GM23338 (cell line): ENCODE measurements around the gene FXYD5. TPM values are rescaled to one million over a fixed set of nuclear protein-coding genes. Genes with fewer than 3 reads are reported as not detected.

Source experiments
- ATAC-seq: fragments of 200-7000 bp; cut with Tn5 transposase; 3 replicates; pipeline ENCODE4 v1.9.1; 2020
- DNase-seq: peaks from one replicate; pipeline ENCODE4 v3.0.0-alpha.2; 2015; ENCODE audit warnings: low spot score
- H2AFZ ChIP-seq: fragments of 200-600 bp; sonication (generic); 2 replicates; pipeline ENCODE4 v1.8.0; 2016; ENCODE audit warnings: antibody characterized with exemption, mild to moderate bottlenecking, moderate library complexity
- H3F3A ChIP-seq: fragments of 200-600 bp; sonication (generic); replicated peaks from 2 replicates; pipeline ENCODE4 v1.8.0; 2017; ENCODE audit warnings: antibody characterized with exemption, mixed run types, low read depth
- H3K27ac ChIP-seq: fragments of 200-600 bp; sonication (generic); 2 replicates; pipeline ENCODE4 v1.6.1; 2016; ENCODE audit warnings: low read depth
- H3K27me3 ChIP-seq: fragments of 200-600 bp; sonication (generic); 2 replicates; pipeline ENCODE4 v1.8.0; 2016; ENCODE audit warnings: mild to moderate bottlenecking, mixed run types, moderate library complexity; ENCODE audit not compliant: insufficient read depth
- H3K36me3 ChIP-seq: fragments of 200-600 bp; sonication (generic); 2 replicates; pipeline ENCODE4 v1.8.0; 2016; ENCODE audit warnings: mild to moderate bottlenecking; ENCODE audit not compliant: insufficient read depth
- H3K4me1 ChIP-seq: fragments of 200-600 bp; sonication (generic); 2 replicates; pipeline ENCODE4 v1.8.0; 2016; ENCODE audit warnings: mild to moderate bottlenecking, moderate library complexity; ENCODE audit not compliant: insufficient read depth
- H3K4me2 ChIP-seq: fragments of 200-600 bp; sonication (generic); 2 replicates; pipeline ENCODE4 v1.7.1; 2017; ENCODE audit warnings: mixed run types
- H3K4me3 ChIP-seq: fragments of 200-600 bp; sonication (generic); 2 replicates; pipeline ENCODE4 v1.6.1; 2016; ENCODE audit warnings: mixed run types
- H3K79me2 ChIP-seq: fragments of 200-600 bp; sonication (generic); replicated peaks from 2 replicates; pipeline ENCODE4 v1.8.0; 2017; ENCODE audit warnings: mild to moderate bottlenecking; ENCODE audit not compliant: insufficient read depth
- H3K9me2 ChIP-seq: fragments of 200-600 bp; sonication (generic); 2 replicates; pipeline ENCODE4 v1.8.0; 2017; ENCODE audit not compliant: insufficient read depth
- H4K20me1 ChIP-seq: fragments of 200-600 bp; sonication (generic); replicated peaks from 2 replicates; pipeline ENCODE4 v1.8.0; 2017; ENCODE audit warnings: mild to moderate bottlenecking; ENCODE audit not compliant: insufficient read depth
- H3K27ac Mint-ChIP-seq: 2 replicates; pipeline ENCODE4 v1.8.0; 2020; ENCODE audit warnings: inconsistent platforms, mild to moderate bottlenecking, moderate library complexity, mixed read lengths
- H3K27me3 Mint-ChIP-seq: 3 replicates; pipeline ENCODE4 v1.8.0; 2022; ENCODE audit warnings: low read depth, mild to moderate bottlenecking, moderate library complexity, mixed read lengths, inconsistent platforms; ENCODE audit not compliant: insufficient read depth, poor library complexity
- H3K36me3 Mint-ChIP-seq: 3 replicates; pipeline ENCODE4 v1.8.0; 2021; ENCODE audit warnings: low read depth, mild to moderate bottlenecking, inconsistent platforms, moderate library complexity, mixed read lengths
- H3K4me1 Mint-ChIP-seq: 3 replicates; pipeline ENCODE4 v1.8.0; 2020; ENCODE audit warnings: mild to moderate bottlenecking, inconsistent platforms, mixed read lengths
- H3K4me3 Mint-ChIP-seq: 3 replicates; pipeline ENCODE4 v1.8.0; 2021; ENCODE audit warnings: moderate library complexity, mild to moderate bottlenecking, inconsistent platforms, mixed read lengths
- H3K9me3 Mint-ChIP-seq: 3 replicates; pipeline ENCODE4 v1.8.0; 2020; ENCODE audit warnings: moderate library complexity, mild to moderate bottlenecking, inconsistent platforms, mixed read lengths
- EZH2 ChIP-seq: fragments of 200-600 bp; sonication (generic); IDR thresholded peaks from one replicate; pipeline ENCODE4 v1.8.0; 2017; ENCODE audit warnings: antibody characterized with exemption, mild to moderate bottlenecking, low read depth; ENCODE audit not compliant: unreplicated experiment
- POLR2AphosphoS5 ChIP-seq: IDR thresholded peaks from 2 replicates; pipeline ENCODE4 v1.6.1; 2016; ENCODE audit warnings: antibody characterized with exemption, low read depth
- polyA plus RNA-seq: library from polyadenylated mRNA; unstranded; fragments of >200 nt; fragmentation: Nextera tagmentation; extraction: Ambion mirVana; gene quantifications from 2 replicates; pipeline ENCODE4 v1.2.1, GENCODE V29; 2016
- total RNA-seq: library from RNA; depleted of rRNA; stranded (reverse); fragments of >200 nt; shearing (Covaris generic); gene quantifications from 2 replicates; pipeline ENCODE4 v1.2.3, GENCODE V29; 2014
- TF ChIP-seq, protein P1 (sequence below): fragments of 250-450 bp; sonication (Bioruptor Pico); IDR thresholded peaks from 2 replicates; pipeline ENCODE4 v1.5.0; 2020; ENCODE audit warnings: mild to moderate bottlenecking, moderate library complexity
- TF ChIP-seq, protein P2 (sequence below): IDR thresholded peaks from 2 replicates; pipeline ENCODE4 v1.6.1; 2016; ENCODE audit warnings: antibody characterized with exemption
- TF ChIP-seq, protein P3 (sequence below): IDR thresholded peaks from one replicate; pipeline ENCODE4 v1.6.1; 2018; ENCODE audit warnings: antibody characterized with exemption; ENCODE audit not compliant: unreplicated experiment

FXYD5 gene
- total and polyA plus RNA-seq, 2 experiments from 2014 or later: 97.7 to 233 TPM

DNA sequence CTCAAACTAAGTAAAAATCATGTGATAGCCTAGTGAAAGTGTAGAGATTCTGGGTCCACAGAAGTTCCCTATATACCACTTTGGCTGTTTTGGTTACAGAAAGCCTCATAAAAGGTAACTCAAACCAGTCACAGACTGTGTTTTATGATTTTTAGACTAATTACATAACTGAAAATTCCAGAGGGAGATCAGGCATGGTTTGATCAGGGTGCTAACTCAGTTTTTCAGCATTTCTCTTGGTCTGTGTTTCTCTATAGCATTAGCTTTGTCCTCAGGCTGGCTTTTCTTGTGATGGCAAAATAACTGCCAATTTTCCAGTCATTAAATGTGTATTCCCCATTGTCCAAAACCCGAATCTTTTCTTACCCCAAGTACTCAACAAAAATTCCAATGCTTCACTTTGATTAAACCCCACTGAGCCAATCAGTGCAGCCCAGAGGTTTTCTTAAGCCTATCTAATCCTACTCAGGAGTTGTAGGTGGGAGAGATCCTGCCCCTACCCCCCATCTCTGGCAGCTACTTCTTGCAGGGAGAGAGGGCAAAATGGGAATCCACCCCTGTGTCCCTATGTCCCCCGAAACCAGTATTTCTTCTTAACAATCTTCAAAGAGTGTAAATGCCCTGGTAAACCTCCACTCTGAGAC lies 47.5 kb upstream of the FXYD5 start (continued):
- TF ChIP-seq, protein P1, sequence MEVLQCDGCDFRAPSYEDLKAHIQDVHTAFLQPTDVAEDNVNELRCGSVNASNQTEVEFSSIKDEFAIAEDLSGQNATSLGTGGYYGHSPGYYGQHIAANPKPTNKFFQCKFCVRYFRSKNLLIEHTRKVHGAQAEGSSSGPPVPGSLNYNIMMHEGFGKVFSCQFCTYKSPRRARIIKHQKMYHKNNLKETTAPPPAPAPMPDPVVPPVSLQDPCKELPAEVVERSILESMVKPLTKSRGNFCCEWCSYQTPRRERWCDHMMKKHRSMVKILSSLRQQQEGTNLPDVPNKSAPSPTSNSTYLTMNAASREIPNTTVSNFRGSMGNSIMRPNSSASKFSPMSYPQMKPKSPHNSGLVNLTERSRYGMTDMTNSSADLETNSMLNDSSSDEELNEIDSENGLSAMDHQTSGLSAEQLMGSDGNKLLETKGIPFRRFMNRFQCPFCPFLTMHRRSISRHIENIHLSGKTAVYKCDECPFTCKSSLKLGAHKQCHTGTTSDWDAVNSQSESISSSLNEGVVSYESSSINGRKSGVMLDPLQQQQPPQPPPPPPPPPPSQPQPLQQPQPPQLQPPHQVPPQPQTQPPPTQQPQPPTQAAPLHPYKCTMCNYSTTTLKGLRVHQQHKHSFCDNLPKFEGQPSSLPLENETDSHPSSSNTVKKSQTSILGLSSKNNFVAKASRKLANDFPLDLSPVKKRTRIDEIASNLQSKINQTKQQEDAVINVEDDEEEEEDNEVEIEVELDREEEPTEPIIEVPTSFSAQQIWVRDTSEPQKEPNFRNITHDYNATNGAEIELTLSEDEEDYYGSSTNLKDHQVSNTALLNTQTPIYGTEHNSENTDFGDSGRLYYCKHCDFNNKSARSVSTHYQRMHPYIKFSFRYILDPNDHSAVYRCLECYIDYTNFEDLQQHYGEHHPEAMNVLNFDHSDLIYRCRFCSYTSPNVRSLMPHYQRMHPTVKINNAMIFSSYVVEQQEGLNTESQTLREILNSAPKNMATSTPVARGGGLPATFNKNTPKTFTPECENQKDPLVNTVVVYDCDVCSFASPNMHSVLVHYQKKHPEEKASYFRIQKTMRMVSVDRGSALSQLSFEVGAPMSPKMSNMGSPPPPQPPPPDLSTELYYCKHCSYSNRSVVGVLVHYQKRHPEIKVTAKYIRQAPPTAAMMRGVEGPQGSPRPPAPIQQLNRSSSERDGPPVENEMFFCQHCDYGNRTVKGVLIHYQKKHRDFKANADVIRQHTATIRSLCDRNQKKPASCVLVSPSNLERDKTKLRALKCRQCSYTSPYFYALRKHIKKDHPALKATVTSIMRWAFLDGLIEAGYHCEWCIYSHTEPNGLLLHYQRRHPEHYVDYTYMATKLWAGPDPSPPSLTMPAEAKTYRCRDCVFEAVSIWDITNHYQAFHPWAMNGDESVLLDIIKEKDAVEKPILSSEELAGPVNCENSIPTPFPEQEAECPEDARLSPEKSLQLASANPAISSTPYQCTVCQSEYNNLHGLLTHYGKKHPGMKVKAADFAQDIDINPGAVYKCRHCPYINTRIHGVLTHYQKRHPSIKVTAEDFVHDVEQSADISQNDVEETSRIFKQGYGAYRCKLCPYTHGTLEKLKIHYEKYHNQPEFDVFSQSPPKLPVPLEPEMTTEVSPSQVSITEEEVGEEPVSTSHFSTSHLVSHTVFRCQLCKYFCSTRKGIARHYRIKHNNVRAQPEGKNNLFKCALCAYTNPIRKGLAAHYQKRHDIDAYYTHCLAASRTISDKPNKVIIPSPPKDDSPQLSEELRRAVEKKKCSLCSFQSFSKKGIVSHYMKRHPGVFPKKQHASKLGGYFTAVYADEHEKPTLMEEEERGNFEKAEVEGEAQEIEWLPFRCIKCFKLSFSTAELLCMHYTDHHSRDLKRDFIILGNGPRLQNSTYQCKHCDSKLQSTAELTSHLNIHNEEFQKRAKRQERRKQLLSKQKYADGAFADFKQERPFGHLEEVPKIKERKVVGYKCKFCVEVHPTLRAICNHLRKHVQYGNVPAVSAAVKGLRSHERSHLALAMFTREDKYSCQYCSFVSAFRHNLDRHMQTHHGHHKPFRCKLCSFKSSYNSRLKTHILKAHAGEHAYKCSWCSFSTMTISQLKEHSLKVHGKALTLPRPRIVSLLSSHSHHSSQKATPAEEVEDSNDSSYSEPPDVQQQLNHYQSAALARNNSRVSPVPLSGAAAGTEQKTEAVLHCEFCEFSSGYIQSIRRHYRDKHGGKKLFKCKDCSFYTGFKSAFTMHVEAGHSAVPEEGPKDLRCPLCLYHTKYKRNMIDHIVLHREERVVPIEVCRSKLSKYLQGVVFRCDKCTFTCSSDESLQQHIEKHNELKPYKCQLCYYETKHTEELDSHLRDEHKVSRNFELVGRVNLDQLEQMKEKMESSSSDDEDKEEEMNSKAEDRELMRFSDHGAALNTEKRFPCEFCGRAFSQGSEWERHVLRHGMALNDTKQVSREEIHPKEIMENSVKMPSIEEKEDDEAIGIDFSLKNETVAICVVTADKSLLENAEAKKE (CRISPR knock-in tag): no peak
- no peak for TF ChIP-seq EZH2
- no peak for TF ChIP-seq POLR2AphosphoS5

DNA sequence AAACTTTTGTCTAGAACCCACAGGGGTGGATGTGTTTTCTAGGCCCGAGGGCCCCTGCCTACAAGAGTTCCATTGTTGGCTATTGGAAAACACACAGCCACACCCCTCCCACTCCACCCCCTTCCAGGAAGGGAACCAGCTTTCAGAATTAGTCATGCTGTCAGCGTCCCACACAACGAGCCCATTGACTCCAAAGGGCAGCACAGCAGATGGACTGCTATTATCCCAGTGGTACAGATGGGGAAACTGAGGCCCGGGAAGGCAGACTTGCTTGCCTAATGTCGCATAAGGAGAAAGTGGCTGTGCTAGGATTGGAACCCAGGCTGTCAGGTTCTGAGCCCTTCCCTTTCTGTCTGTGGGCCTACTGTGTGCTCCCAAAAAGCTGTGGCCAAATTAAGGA lies 47.0 kb upstream of the FXYD5 start:
- Mint-ChIP-seq H3K4me1 (peaks cover 16% of the 10 kb centered on the region), H3K27ac (no peak overlapping the region), H3K4me3 (no peak overlapping the region), H3K36me3 (peaks cover 11% of the 10 kb centered on the region; the same call in 1 of the 3 replicates), H3K27me3 (peaks cover 24% of the 10 kb centered on the region), H3K9me3 (no peaks in the 10 kb centered on the region; the same call in 1 of the 3 replicates)
- no peak for ATAC-seq
- Histone ChIP-seq H3K79me2 (no peaks in the 10 kb centered on the region), H2AFZ (no peak overlapping the region), H3K4me1 (peaks cover 4% of the 10 kb centered on the region), H3K27me3 (no peaks in the 10 kb centered on the region), H3K36me3 (no peaks in the 10 kb centered on the region), H4K20me1 (no peaks in the 10 kb centered on the region), H3K27ac (no peak overlapping the region), H3F3A (no peaks in the 10 kb centered on the region), H3K9me2 (no peaks in the 10 kb centered on the region), H3K4me3 (no peak overlapping the region), H3K4me2 (no peak overlapping the region)
- no peak for DNase-seq
- TF ChIP-seq, protein P2, sequence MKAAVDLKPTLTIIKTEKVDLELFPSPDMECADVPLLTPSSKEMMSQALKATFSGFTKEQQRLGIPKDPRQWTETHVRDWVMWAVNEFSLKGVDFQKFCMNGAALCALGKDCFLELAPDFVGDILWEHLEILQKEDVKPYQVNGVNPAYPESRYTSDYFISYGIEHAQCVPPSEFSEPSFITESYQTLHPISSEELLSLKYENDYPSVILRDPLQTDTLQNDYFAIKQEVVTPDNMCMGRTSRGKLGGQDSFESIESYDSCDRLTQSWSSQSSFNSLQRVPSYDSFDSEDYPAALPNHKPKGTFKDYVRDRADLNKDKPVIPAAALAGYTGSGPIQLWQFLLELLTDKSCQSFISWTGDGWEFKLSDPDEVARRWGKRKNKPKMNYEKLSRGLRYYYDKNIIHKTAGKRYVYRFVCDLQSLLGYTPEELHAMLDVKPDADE: no peak
- TF ChIP-seq EZH2: no peak
- TF ChIP-seq, protein P3, sequence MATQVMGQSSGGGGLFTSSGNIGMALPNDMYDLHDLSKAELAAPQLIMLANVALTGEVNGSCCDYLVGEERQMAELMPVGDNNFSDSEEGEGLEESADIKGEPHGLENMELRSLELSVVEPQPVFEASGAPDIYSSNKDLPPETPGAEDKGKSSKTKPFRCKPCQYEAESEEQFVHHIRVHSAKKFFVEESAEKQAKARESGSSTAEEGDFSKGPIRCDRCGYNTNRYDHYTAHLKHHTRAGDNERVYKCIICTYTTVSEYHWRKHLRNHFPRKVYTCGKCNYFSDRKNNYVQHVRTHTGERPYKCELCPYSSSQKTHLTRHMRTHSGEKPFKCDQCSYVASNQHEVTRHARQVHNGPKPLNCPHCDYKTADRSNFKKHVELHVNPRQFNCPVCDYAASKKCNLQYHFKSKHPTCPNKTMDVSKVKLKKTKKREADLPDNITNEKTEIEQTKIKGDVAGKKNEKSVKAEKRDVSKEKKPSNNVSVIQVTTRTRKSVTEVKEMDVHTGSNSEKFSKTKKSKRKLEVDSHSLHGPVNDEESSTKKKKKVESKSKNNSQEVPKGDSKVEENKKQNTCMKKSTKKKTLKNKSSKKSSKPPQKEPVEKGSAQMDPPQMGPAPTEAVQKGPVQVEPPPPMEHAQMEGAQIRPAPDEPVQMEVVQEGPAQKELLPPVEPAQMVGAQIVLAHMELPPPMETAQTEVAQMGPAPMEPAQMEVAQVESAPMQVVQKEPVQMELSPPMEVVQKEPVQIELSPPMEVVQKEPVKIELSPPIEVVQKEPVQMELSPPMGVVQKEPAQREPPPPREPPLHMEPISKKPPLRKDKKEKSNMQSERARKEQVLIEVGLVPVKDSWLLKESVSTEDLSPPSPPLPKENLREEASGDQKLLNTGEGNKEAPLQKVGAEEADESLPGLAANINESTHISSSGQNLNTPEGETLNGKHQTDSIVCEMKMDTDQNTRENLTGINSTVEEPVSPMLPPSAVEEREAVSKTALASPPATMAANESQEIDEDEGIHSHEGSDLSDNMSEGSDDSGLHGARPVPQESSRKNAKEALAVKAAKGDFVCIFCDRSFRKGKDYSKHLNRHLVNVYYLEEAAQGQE: no peak
